H1 (cell line): ENCODE results near the gene PTGDS. TPM values are rescaled to one million over a fixed set of nuclear protein-coding genes. Genes with fewer than 3 reads are reported as not detected.

Experiments
- CTCF ChIA-PET: fragments of 300-600 bp; sonication (Branson Sonifier 250); formaldehyde crosslinking; loops from one replicate; lab custom pipeline; 2021; ENCODE audit not compliant: partially characterized antibody; lab: Charles Lee
- POLR2A ChIA-PET: fragments of 300-600 bp; sonication (Branson Sonifier 250); formaldehyde crosslinking; loops from one replicate; lab custom pipeline; 2021; ENCODE audit warnings: inconsistent platforms; ENCODE audit not compliant: partially characterized antibody; lab: Charles Lee
- DNase-seq, 2 experiments: peaks; one replicate each; pipeline versions ENCODE4 v3.0.0 to v3.0.0-alpha.2; 2010 to 2022; ENCODE audit warnings: low spot score in 2 of 2, low read depth in 1 of 2, mixed read lengths in 1 of 2
- FAIRE-seq: peaks from 2 replicates; lab custom pipeline; 2011; peaks lifted over from hg19 to GRCh38; lab: Jason Lieb, UNC
- H2AFZ ChIP-seq: 2 replicates; pipeline ENCODE4 v1.8.1; 2012; ENCODE audit warnings: low read length, inconsistent platforms
- H2AK5ac ChIP-seq: 2 replicates; pipeline ENCODE4 v1.6.1; 2013; ENCODE audit warnings: low read depth, low read length
- H2BK120ac ChIP-seq: replicated peaks from 2 replicates; pipeline ENCODE3; 2013; ENCODE audit warnings: low read depth, low read length, inconsistent platforms
- H2BK12ac ChIP-seq: 2 replicates; pipeline ENCODE4 v1.6.1; 2013; ENCODE audit warnings: low read depth, low read length
- H2BK15ac ChIP-seq: 2 replicates; pipeline ENCODE4 v1.6.1; 2013; ENCODE audit warnings: low read length
- H2BK20ac ChIP-seq: 2 replicates; pipeline ENCODE4 v1.6.1; 2013; ENCODE audit warnings: low read length
- H2BK5ac ChIP-seq: 2 replicates; pipeline ENCODE4 v1.6.1; 2013; ENCODE audit warnings: low read depth, low read length
- H3K14ac ChIP-seq: 2 replicates; pipeline ENCODE4 v1.6.1; 2013; ENCODE audit warnings: inconsistent platforms; ENCODE audit not compliant: insufficient read length
- H3K18ac ChIP-seq: 2 replicates; pipeline ENCODE4 v1.6.1; 2013; ENCODE audit warnings: low read length; ENCODE audit errors: extremely low read depth
- H3K23ac ChIP-seq: 2 replicates; pipeline ENCODE4 v1.6.1; 2013; ENCODE audit warnings: inconsistent platforms; ENCODE audit not compliant: insufficient read length
- H3K23me2 ChIP-seq: 2 replicates; pipeline ENCODE4 v1.6.1; 2013; ENCODE audit warnings: low read depth, low read length
- H3K27ac ChIP-seq: 2 replicates; pipeline ENCODE4 v1.6.1; 2011; ENCODE audit warnings: low read depth, low read length, inconsistent platforms
- H3K27me3 ChIP-seq, 4 experiments: replicated peaks in 1 of 4; 1 replicate in 1 of 4; 2 replicates in 3 of 4; pipeline versions ENCODE4 v1.6.1 to v1.8.1; 2011 to 2013; ENCODE audit warnings: low read length in 3 of 4, mild to moderate bottlenecking in 3 of 4, inconsistent platforms in 2 of 4, mixed read lengths in 2 of 4, moderate library complexity in 1 of 4; ENCODE audit not compliant: control insufficient read depth in 3 of 4, insufficient read depth in 3 of 4; ENCODE audit errors: extremely low read depth in 1 of 4
- H3K36me3 ChIP-seq, 4 experiments: 2 replicates each; pipeline versions ENCODE4 v1.6.1 to v1.8.1; 2011 to 2013; ENCODE audit warnings: mild to moderate bottlenecking in 4 of 4, low read length in 3 of 4, moderate library complexity in 2 of 4, control low read depth in 1 of 4, inconsistent platforms in 1 of 4; ENCODE audit not compliant: insufficient read depth in 4 of 4, control insufficient read depth in 2 of 4
- H3K4ac ChIP-seq: replicated peaks from 2 replicates; pipeline ENCODE3; 2013; ENCODE audit warnings: low read length, low read depth, mixed read lengths, inconsistent platforms; ENCODE audit not compliant: insufficient read length
- H3K4me1 ChIP-seq, 4 experiments: replicated peaks in 1 of 4; 1 replicate in 1 of 4; 2 replicates in 3 of 4; pipeline versions ENCODE4 v1.6.1 to v1.8.1; 2011 to 2013; ENCODE audit warnings: low read length in 3 of 4, inconsistent platforms in 2 of 4, mixed read lengths in 1 of 4; ENCODE audit not compliant: insufficient read depth in 4 of 4, control insufficient read depth in 3 of 4
- H3K4me2 ChIP-seq, 2 experiments: 2 replicates each; pipeline versions ENCODE4 v1.6.1 to v1.8.1; 2011 to 2013; ENCODE audit warnings: low read depth in 2 of 2, low read length in 2 of 2, control low read depth in 1 of 2, inconsistent platforms in 1 of 2, mild to moderate bottlenecking in 1 of 2; ENCODE audit not compliant: insufficient read depth in 1 of 2
- H3K4me3 ChIP-seq, 4 experiments: fragments of 200-600, 300-600 bp in 1 of 4; sonication (generic), shearing (Covaris generic), sonication (Bioruptor Twin) in 1 of 4; 2 replicates each; pipeline versions ENCODE4 v1.5.1 to v1.8.1; 2011 to 2016; ENCODE audit warnings: low read length in 4 of 4, low read depth in 3 of 4, control low read depth in 2 of 4, inconsistent platforms in 2 of 4, mild to moderate bottlenecking in 2 of 4, mixed read lengths in 1 of 4, moderate library complexity in 1 of 4; ENCODE audit not compliant: insufficient read depth in 2 of 4; ENCODE audit errors: extremely low read depth in 1 of 4
- H3K56ac ChIP-seq: replicated peaks from 2 replicates; pipeline ENCODE3; 2013; ENCODE audit warnings: low read depth, mild to moderate bottlenecking, mixed read lengths, low read length, inconsistent platforms; ENCODE audit not compliant: insufficient read length
- H3K79me1 ChIP-seq: 2 replicates; pipeline ENCODE4 v1.6.1; 2013; ENCODE audit warnings: low read depth, low read length, control low read depth
- H3K79me2 ChIP-seq, 2 experiments: 2 replicates each; pipeline versions ENCODE4 v1.6.1 to v1.8.1; 2012 to 2013; ENCODE audit warnings: low read length in 2 of 2, mild to moderate bottlenecking in 2 of 2, inconsistent platforms in 1 of 2; ENCODE audit not compliant: insufficient read depth in 2 of 2, control insufficient read depth in 1 of 2
- H3K9ac ChIP-seq, 4 experiments: replicated peaks in 1 of 4; 1 replicate in 1 of 4; 2 replicates in 3 of 4; pipeline versions ENCODE4 v1.6.1 to v1.8.1; 2011 to 2013; ENCODE audit warnings: low read depth in 3 of 4, low read length in 3 of 4, control low read depth in 2 of 4, mild to moderate bottlenecking in 2 of 4, moderate library complexity in 2 of 4, inconsistent platforms in 1 of 4; ENCODE audit errors: extremely low read depth in 1 of 4
- H3K9me3 ChIP-seq, 2 experiments: 2 replicates each; pipeline versions ENCODE4 v1.6.1 to v1.8.1; 2012 to 2013; ENCODE audit warnings: mild to moderate bottlenecking in 2 of 2, moderate library complexity in 2 of 2, control low read depth in 1 of 2, inconsistent platforms in 1 of 2, low read depth in 1 of 2, low read length in 1 of 2, mixed read lengths in 1 of 2; ENCODE audit not compliant: insufficient read depth in 2 of 2
- H4K20me1 ChIP-seq, 2 experiments: replicated peaks in 1 of 2; 2 replicates each; pipeline versions ENCODE3 to v1.8.1; 2011 to 2013; ENCODE audit warnings: inconsistent platforms in 2 of 2, low read length in 2 of 2, mild to moderate bottlenecking in 1 of 2; ENCODE audit not compliant: insufficient read depth in 2 of 2, control insufficient read depth in 1 of 2
- H4K5ac ChIP-seq: 2 replicates; pipeline ENCODE4 v1.6.1; 2013; ENCODE audit warnings: low read length, low read depth, mixed read lengths, inconsistent platforms; ENCODE audit not compliant: insufficient read length
- H4K8ac ChIP-seq: 2 replicates; pipeline ENCODE4 v1.8.0; 2013; ENCODE audit warnings: mild to moderate bottlenecking, moderate library complexity, low read length, inconsistent platforms; ENCODE audit not compliant: insufficient read depth; ENCODE audit errors: extremely low read depth
- H4K91ac ChIP-seq: replicated peaks from 2 replicates; pipeline ENCODE3; 2013; ENCODE audit warnings: low read length, mixed read lengths, inconsistent platforms; ENCODE audit not compliant: insufficient read length
- CREB1 ChIP-seq: IDR thresholded peaks from 2 replicates; pipeline ENCODE4 v1.6.1; 2012; ENCODE audit warnings: inconsistent platforms
- E2F6 ChIP-seq: IDR thresholded peaks from 2 replicates; pipeline ENCODE4 v1.6.1; 2012; ENCODE audit warnings: inconsistent platforms
- EP300 ChIP-seq, 2 experiments: IDR thresholded peaks; 1 replicate in 1 of 2; 2 replicates in 1 of 2; pipeline ENCODE4 v1.6.1; 2011 to 2012; ENCODE audit warnings: low read depth in 2 of 2, low read length in 2 of 2, mild to moderate bottlenecking in 2 of 2, borderline replicate concordance in 1 of 2, inconsistent platforms in 1 of 2, moderate library complexity in 1 of 2
- GABPA ChIP-seq: IDR thresholded peaks from 2 replicates; pipeline ENCODE4 v1.6.1; 2011; ENCODE audit warnings: mild to moderate bottlenecking, low read length, moderate library complexity, borderline replicate concordance; ENCODE audit not compliant: insufficient read depth
- JUND ChIP-seq: IDR thresholded peaks from 2 replicates; pipeline ENCODE4 v1.6.1; 2011; ENCODE audit warnings: mild to moderate bottlenecking, improper control_type of control experiment, low read length
- KDM4A ChIP-seq: IDR thresholded peaks from one replicate; pipeline ENCODE4 v1.7.1; 2012; ENCODE audit warnings: low read depth, mild to moderate bottlenecking, moderate library complexity, low read length, inconsistent platforms; ENCODE audit not compliant: severe bottlenecking
- KDM5A ChIP-seq: fragments of 200-600 bp; IDR thresholded peaks from 2 replicates; pipeline ENCODE4 v1.7.1; 2012; ENCODE audit warnings: mild to moderate bottlenecking, low read length, inconsistent platforms, mixed read lengths
- PHF8 ChIP-seq: fragments of 200-600 bp; sonication (generic); conservative IDR thresholded peaks from 2 replicates; pipeline ENCODE4 v1.7.1; 2012; ENCODE audit warnings: low read depth, mild to moderate bottlenecking, inconsistent platforms, low read length, moderate library complexity
- RXRA ChIP-seq: IDR thresholded peaks from 2 replicates; pipeline ENCODE4 v1.6.1; 2011; ENCODE audit warnings: low read depth, mild to moderate bottlenecking, low read length, moderate library complexity; ENCODE audit not compliant: insufficient read depth
- SP1 ChIP-seq: IDR thresholded peaks from 2 replicates; pipeline ENCODE4 v1.6.1; 2011; ENCODE audit warnings: low read depth, low read length
- SP2 ChIP-seq: IDR thresholded peaks from 2 replicates; pipeline ENCODE4 v1.6.1; 2012; ENCODE audit warnings: mild to moderate bottlenecking, low read length, inconsistent platforms
- SP4 ChIP-seq: IDR thresholded peaks from 2 replicates; pipeline ENCODE4 v1.6.1; 2012; ENCODE audit warnings: low read length, inconsistent platforms
- SRF ChIP-seq: IDR thresholded peaks from 2 replicates; pipeline ENCODE4 v1.6.1; 2011; ENCODE audit warnings: mild to moderate bottlenecking, low read depth, low read length, moderate library complexity
- TAF7 ChIP-seq: optimal IDR thresholded peaks from 2 replicates; pipeline ENCODE3; 2011; ENCODE audit warnings: low read depth, mild to moderate bottlenecking, inconsistent platforms, low read length, moderate library complexity, borderline replicate concordance
- WGBS, 2 experiments: shearing (Covaris generic) in 1 of 2; methylation state at CpG; one replicate each; pipeline versions ENCODE4 v1.1.6 to v1.1.7; 2013 to 2015; ENCODE audit warnings: low lambda C conversion rate in 2 of 2, mixed read lengths in 2 of 2, inconsistent platforms in 1 of 2, low coverage in 1 of 2, missing lambda C conversion rate in 1 of 2; ENCODE audit not compliant: insufficient replicate concordance in 2 of 2, insufficient coverage in 1 of 2, insufficient read length in 1 of 2; ENCODE audit errors: extremely low coverage in 1 of 2, missing lambda C conversion rate in 1 of 2; 5-methylcytosine and 5-hydroxymethylcytosine counted together
- polyA plus RNA-seq, 7 experiments: library from polyadenylated mRNA; depleted of rRNA in 3 of 7; stranded (reverse) in 5 of 7; unstranded in 2 of 7; fragments of >200 nt in 5 of 7; fragments of 200-250 nt in 2 of 7; gene quantifications; 1 replicate in 5 of 7; 2 replicates in 1 of 7; 4 replicates in 1 of 7; pipeline versions ENCODE4 v1.2.1 to v1.2.3, GENCODE V29; 2011 to 2013; ENCODE audit warnings: missing spikeins in 2 of 7, mixed read lengths in 2 of 7
- total RNA-seq: library from RNA; stranded (reverse); fragmentation: NEBNext Ultra II Directional; extraction: Animal tissue kit (Norgen Biotek cat#: 25700); gene quantifications from 2 replicates; pipeline ENCODE4 v1.2.1, GENCODE V29; 2021

Gene PTGDS
- total and polyA plus RNA-seq, 2 of the 8 experiments (the other 6 are each of a cell fraction or from before 2014, with no cell fraction given), result 1.7 to 2.3 TPM

- H4K5ac ChIP-seq, result no peak overlapping the region
- no peak overlapping the region for H3K4me2 ChIP-seq
- no peak overlapping the region for H2BK20ac ChIP-seq
- H4K91ac ChIP-seq, result no peak overlapping the region
- H4K20me1 ChIP-seq, result peaks cover 2 to 16% of the 10 kb centered on the region in 2 experiments
- ChIA-PET POLR2A (interaction anchor here (1.2 kb wide), 1 partner anchor 28 kb away, joined by 3 read pairs; no protein-coding TSS in a partner anchor), CTCF (interaction anchor here (1.4 to 2.2 kb wide), 3 partner anchors 9 to 93 kb away, joined by 4 to 6 read pairs (median 5); no protein-coding TSS in a partner anchor)
- no peaks in the 10 kb centered on the region for H3K23me2 ChIP-seq
- no peak overlapping the region for H3K23ac ChIP-seq
- no peak overlapping the region for H2BK120ac ChIP-seq
- no peaks in the 10 kb centered on the region; a peak in 1 of 4 replicates for H3K79me2 ChIP-seq
- no peak overlapping the region for H2BK5ac ChIP-seq
- no peak overlapping the region for H2BK12ac ChIP-seq
- no peak overlapping the region for H3K56ac ChIP-seq
- no peak overlapping the region for H3K27ac ChIP-seq
- no peaks in the 10 kb centered on the region; the same call in none of the 2 replicates for H3K79me1 ChIP-seq
- no peak overlapping the region for H3K4me3 ChIP-seq
- no peak overlapping the region for H3K9ac ChIP-seq
- H3K36me3 ChIP-seq, result peaks cover 7 to 10% (median 8%) of the 10 kb centered on the region in 4 experiments; a peak in 6 of 8 replicates
- whole genome bisulfite sequencing, 2 experiments, result 94% methylated on average over 3 of the region's 3 CpGs; no CpG with 5 or more reads in 1 of the 2 experiments
- no peak overlapping the region for H4K8ac ChIP-seq
- H3K27me3 ChIP-seq, result no peaks in the 10 kb centered on the region
- no peak for FAIRE-seq
- H2AK5ac ChIP-seq, result no peak overlapping the region
- DNase-seq, result no peak
- no peak overlapping the region for H3K18ac ChIP-seq
- no peak overlapping the region for H3K14ac ChIP-seq
- H2AFZ ChIP-seq, result no peak overlapping the region
- no peaks in the 10 kb centered on the region; a peak in 1 of 4 replicates for H3K9me3 ChIP-seq
- H3K4me1 ChIP-seq, result peaks cover 0 to 6% (median 0%) of the 10 kb centered on the region in 4 experiments; a peak in 2 of 7 replicates
- no peak overlapping the region for H3K4ac ChIP-seq
- H2BK15ac ChIP-seq, result no peak overlapping the region
- TF ChIP-seq JUND (no peak), TAF7 (no peak), SP4 (no peak), KDM5A (no peak), SP2 (no peak), SRF (no peak), E2F6 (no peak), PHF8 (no peak), EP300 (IDR thresholded peaks at IDR 0.05; ENCODE audit: borderline replicate concordance in 1 of 2, low read depth in 2 of 2, low read length in 2 of 2) (no peak), KDM4A (no peak), CREB1 (no peak), GABPA (no peak), RXRA (no peak), SP1 (no peak)
Observed at GRCh38 chr9:136935651-136936050, 41.7 kb upstream of the PTGDS start.
